GM23248 (cell line): Measurements from ENCODE around the gene CTDP1. TPM values are rescaled to one million over a fixed set of nuclear protein-coding genes. Genes with fewer than 3 reads are reported as not detected.
"Not testable (repeated sequence)": the region's sequence is repeated elsewhere in the genome, so short reads cannot be mapped to it uniquely, and the experiment has no call there.

Source experiments
- DNase-seq: peaks from one replicate; pipeline ENCODE4 v3.0.0-alpha.2; 2015
- H2AFZ ChIP-seq: fragments of 200-600 bp; sonication (generic); 2 replicates; pipeline ENCODE4 v1.6.1; 2016; ENCODE audit warnings: antibody characterized with exemption
- H3F3A ChIP-seq: fragments of 200-600 bp; sonication (generic); 2 replicates; pipeline ENCODE4 v1.6.1; 2016; ENCODE audit warnings: mild to moderate bottlenecking, antibody characterized with exemption, mixed run types; ENCODE audit not compliant: insufficient read depth
- H3K27ac ChIP-seq: fragments of 200-600 bp; sonication (generic); 2 replicates; pipeline ENCODE4 v1.5.1; 2016; ENCODE audit warnings: mild to moderate bottlenecking
- H3K27me3 ChIP-seq: fragments of 200-600 bp; sonication (generic); replicated peaks from 2 replicates; pipeline ENCODE4 v1.6.1; 2016; ENCODE audit warnings: mild to moderate bottlenecking; ENCODE audit not compliant: insufficient read depth
- H3K36me3 ChIP-seq: fragments of 200-600 bp; sonication (generic); 2 replicates; pipeline ENCODE4 v1.6.1; 2016; ENCODE audit warnings: low read depth, mild to moderate bottlenecking
- H3K4me1 ChIP-seq: fragments of 200-600 bp; sonication (generic); 2 replicates; pipeline ENCODE4 v1.6.1; 2016; ENCODE audit warnings: mild to moderate bottlenecking; ENCODE audit not compliant: insufficient read depth
- H3K4me2 ChIP-seq: fragments of 200-600 bp; sonication (generic); one replicate; pipeline ENCODE4 v1.6.1; 2016; ENCODE audit warnings: mild to moderate bottlenecking; ENCODE audit not compliant: unreplicated experiment
- H3K4me3 ChIP-seq: fragments of 200-600 bp; sonication (generic); 2 replicates; pipeline ENCODE4 v1.5.1; 2016; ENCODE audit warnings: mild to moderate bottlenecking
- H3K79me2 ChIP-seq: fragments of 200-600 bp; sonication (generic); 2 replicates; pipeline ENCODE4 v1.6.1; 2016; ENCODE audit warnings: mild to moderate bottlenecking; ENCODE audit not compliant: insufficient read depth
- H3K9ac ChIP-seq: fragments of 200-600 bp; sonication (generic); 2 replicates; pipeline ENCODE4 v1.6.1; 2016; ENCODE audit warnings: mild to moderate bottlenecking
- H3K9me2 ChIP-seq: fragments of 200-600 bp; sonication (generic); 2 replicates; pipeline ENCODE4 v1.6.1; 2016; ENCODE audit warnings: mixed run types, mild to moderate bottlenecking, moderate library complexity; ENCODE audit not compliant: insufficient read depth
- H3K9me3 ChIP-seq: fragments of 200-600 bp; sonication (generic); one replicate; pipeline ENCODE4 v1.6.1; 2017; ENCODE audit warnings: low read depth
- H4K20me1 ChIP-seq: fragments of 200-600 bp; sonication (generic); 2 replicates; pipeline ENCODE4 v1.6.0; 2016; ENCODE audit not compliant: insufficient read depth
- EZH2 ChIP-seq: fragments of 200-600 bp; sonication (generic); IDR thresholded peaks from 2 replicates; pipeline ENCODE4 v1.6.1; 2018; ENCODE audit warnings: antibody characterized with exemption, mild to moderate bottlenecking; ENCODE audit not compliant: insufficient read depth, poor library complexity, severe bottlenecking
- EZH2phosphoT487 ChIP-seq: fragments of 200-600 bp; sonication (generic); IDR thresholded peaks from 2 replicates; pipeline ENCODE4 v1.6.1; 2018; ENCODE audit warnings: antibody characterized with exemption, moderate library complexity, mild to moderate bottlenecking, low read depth; ENCODE audit not compliant: insufficient read depth
- WGBS, 2 experiments: methylation state at CpG; one replicate each; pipeline ENCODE4 v1.1.6; 2015 to 2017; ENCODE audit warnings: low lambda C conversion rate in 2 of 2, low coverage in 1 of 2; ENCODE audit errors: missing lambda C conversion rate in 2 of 2; 5-methylcytosine and 5-hydroxymethylcytosine counted together
- in situ Hi-C: fragments of 300-500 bp; cut with MboI; formaldehyde crosslinking; loops from 2 replicates; pipeline ENCODE4 v1.15.0; 2020
- polyA plus RNA-seq: library from polyadenylated mRNA; unstranded; fragments of >200 nt; fragmentation: Nextera tagmentation; extraction: Ambion mirVana; gene quantifications from 2 replicates; pipeline ENCODE4 v1.2.1, GENCODE V29; 2016
- total RNA-seq: library from RNA; depleted of rRNA; stranded (reverse); fragments of >200 nt; shearing (Covaris generic); gene quantifications from 2 replicates; pipeline ENCODE4 v1.2.3, GENCODE V29; 2014

CTDP1 gene
- total and polyA plus RNA-seq, 2 experiments from 2014 or later, result 6.7 to 26.0 TPM

DNA sequence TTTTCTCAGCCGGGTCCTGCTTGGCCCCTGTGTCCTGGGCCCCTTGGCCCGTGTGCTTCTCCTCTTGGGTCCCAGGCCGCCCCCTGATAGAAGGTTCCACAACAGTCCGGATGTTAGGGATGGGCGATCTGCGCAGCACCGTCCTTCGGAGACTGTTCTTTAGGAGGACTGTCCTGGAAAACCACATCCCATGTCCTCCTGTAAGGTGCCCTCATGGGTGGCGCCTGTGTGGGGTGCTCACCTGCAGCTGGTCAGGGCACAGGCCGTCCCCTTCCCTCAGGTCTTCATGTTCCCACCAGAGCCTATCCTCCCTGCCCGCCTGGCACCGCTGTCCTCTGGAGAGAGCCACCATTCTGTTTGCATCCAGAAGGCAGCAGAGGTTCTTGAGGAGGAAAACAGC, 50.0 kb downstream of the CTDP1 start:
- Histone ChIP-seq H3F3A (peaks cover 5% of the 10 kb centered on the region; the same call in 1 of the 2 replicates), H3K4me3 (no peak overlapping the region), H4K20me1 (no peaks in the 10 kb centered on the region), H3K9me3 (no peaks in the 10 kb centered on the region), H3K27ac (no peak overlapping the region), H3K27me3 (no peaks in the 10 kb centered on the region), H2AFZ (no peak overlapping the region), H3K9me2 (no peaks in the 10 kb centered on the region), H3K9ac (no peak overlapping the region), H3K36me3 (peaks cover 39% of the 10 kb centered on the region), H3K79me2 (peaks cover 39% of the 10 kb centered on the region), H3K4me2 (no peak overlapping the region), H3K4me1 (no peaks in the 10 kb centered on the region)
- 95 to 100% methylated on average over 12 of the region's 12 CpGs for WGBS, 2 experiments
- TF ChIP-seq EZH2phosphoT487, result no peak
- no peak for TF ChIP-seq EZH2
- no peak for DNase-seq
- in situ Hi-C loops, result no loop called here

DNA sequence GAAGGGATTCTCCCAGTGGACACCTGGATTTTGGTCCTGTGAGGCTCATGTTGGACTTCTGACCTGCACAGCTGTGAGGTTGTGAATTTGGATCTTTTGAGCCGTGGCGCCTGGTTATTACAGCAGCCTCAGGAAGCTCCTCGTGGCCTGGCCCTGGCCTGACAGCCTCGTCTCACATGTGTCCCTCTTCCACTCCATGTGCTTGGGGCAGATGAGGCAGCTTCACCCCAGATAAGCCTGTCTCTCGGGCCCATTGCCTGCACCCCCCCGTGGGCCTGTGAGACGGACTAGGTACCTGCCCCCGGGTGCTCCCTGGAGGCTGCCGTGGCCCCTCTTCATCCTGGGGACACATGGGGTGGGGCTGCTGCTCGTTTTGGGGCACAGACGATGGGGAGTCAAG, 51.2 kb downstream of the CTDP1 start:
- H3K27me3 ChIP-seq, result no peaks in the 10 kb centered on the region
- DNase-seq, result no peak
- H3K9me2 ChIP-seq, result no peaks in the 10 kb centered on the region
- TF ChIP-seq EZH2phosphoT487 (no peak), EZH2 (no peak)
- H3K79me2 ChIP-seq, result peaks cover 29% of the 10 kb centered on the region
- H2AFZ ChIP-seq, result no peak overlapping the region
- no peak overlapping the region for H3K4me2 ChIP-seq
- H3K9me3 ChIP-seq, result no peaks in the 10 kb centered on the region
- no peak overlapping the region for H3K9ac ChIP-seq
- 98% methylated on average over 10 to 11 of the region's 11 CpGs for WGBS, 2 experiments
- peaks cover 40% of the 10 kb centered on the region for H3K36me3 ChIP-seq
- H4K20me1 ChIP-seq, result no peaks in the 10 kb centered on the region
- H3F3A ChIP-seq, result peaks cover 5% of the 10 kb centered on the region; the same call in 1 of the 2 replicates
- no peak overlapping the region for H3K4me3 ChIP-seq
- in situ Hi-C loops, result no loop called here
- no peak overlapping the region for H3K27ac ChIP-seq
- no peaks in the 10 kb centered on the region for H3K4me1 ChIP-seq

DNA sequence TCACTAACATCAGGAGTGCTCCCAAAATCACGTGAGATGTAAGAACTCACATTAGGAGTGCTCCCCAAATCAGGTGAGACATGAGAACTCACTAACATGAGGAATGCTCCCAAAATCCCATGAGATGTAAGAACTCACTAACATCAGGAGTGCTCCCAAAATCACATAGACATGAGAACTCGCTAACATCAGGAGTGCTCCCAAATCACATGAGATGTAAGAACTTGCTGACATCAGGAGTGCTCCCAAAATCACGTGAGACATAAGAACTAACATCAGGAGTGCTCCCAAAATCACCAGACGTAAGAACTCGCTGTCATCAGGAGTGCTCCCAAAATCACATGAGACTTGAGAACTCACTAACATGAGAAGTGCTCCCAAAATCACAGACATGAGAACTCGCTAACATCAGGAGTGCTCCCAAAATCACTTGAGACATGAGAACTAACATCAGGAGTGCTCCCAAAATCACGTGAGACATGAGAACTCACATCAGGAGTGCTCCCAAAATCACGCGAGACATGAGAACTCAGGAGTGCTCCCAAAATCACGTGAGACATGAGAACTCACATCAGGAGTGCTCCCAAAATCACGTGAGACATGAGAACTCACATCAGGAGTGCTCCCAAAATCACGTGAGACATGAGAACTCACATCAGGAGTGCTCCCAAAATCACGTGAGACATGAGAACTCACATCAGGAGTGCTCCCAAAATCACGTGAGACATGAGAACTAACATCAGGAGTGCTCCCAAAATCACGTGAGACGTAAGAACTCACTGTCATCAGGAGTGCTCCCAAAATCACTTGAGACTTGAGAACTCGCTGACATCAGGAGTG, 52.5 kb downstream of the CTDP1 start:
- H3K9me3 ChIP-seq, H3K4me2 ChIP-seq, H4K20me1 ChIP-seq, in situ Hi-C loops, H3K9ac ChIP-seq, H3K4me3 ChIP-seq, H3K27me3 ChIP-seq, H3K9me2 ChIP-seq, H3K27ac ChIP-seq, H2AFZ ChIP-seq, H3K4me1 ChIP-seq, DNase-seq, H3F3A ChIP-seq: not testable (repeated sequence)
- peaks cover 40% of the 10 kb centered on the region for H3K36me3 ChIP-seq
- 97 to 98% methylated on average over 12 to 15 of the region's 17 CpGs for whole genome bisulfite sequencing, 2 experiments
- peaks cover 16% of the 10 kb centered on the region for H3K79me2 ChIP-seq

DNA sequence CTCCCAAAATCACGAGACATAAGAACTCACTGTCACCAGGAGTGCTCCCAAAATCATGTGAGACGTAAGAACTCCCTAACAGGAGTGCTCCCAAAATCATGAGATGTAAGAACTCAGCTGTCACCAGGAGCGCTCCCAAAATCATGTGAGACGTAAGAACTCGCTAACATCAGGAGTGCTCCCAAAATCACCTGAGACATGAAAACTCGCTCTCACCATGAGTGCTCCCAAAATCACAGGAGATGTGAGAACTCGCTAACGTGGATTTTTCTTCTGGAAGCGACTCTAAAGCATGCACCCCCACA, 53.1 kb downstream of the CTDP1 start:
- Histone ChIP-seq H4K20me1 (no peaks in the 10 kb centered on the region), H3K4me1 (no peaks in the 10 kb centered on the region), H3K9me3 (no peaks in the 10 kb centered on the region), H3K9ac (no peak overlapping the region), H3K9me2 (no peaks in the 10 kb centered on the region), H3K36me3 (peaks cover 40% of the 10 kb centered on the region), H3K4me3 (no peak overlapping the region), H3F3A (peaks cover 5% of the 10 kb centered on the region; the same call in 1 of the 2 replicates), H3K79me2 (peaks cover 13% of the 10 kb centered on the region), H3K4me2 (no peak overlapping the region), H3K27ac (no peak overlapping the region), H2AFZ (no peak overlapping the region), H3K27me3 (no peaks in the 10 kb centered on the region)
- no peak for DNase-seq
- WGBS, 2 experiments, result 98 to 100% methylated on average over 9 of the region's 9 CpGs
- TF ChIP-seq EZH2phosphoT487 (no peak), EZH2 (no peak)
- in situ Hi-C loops, result no loop called here

DNA sequence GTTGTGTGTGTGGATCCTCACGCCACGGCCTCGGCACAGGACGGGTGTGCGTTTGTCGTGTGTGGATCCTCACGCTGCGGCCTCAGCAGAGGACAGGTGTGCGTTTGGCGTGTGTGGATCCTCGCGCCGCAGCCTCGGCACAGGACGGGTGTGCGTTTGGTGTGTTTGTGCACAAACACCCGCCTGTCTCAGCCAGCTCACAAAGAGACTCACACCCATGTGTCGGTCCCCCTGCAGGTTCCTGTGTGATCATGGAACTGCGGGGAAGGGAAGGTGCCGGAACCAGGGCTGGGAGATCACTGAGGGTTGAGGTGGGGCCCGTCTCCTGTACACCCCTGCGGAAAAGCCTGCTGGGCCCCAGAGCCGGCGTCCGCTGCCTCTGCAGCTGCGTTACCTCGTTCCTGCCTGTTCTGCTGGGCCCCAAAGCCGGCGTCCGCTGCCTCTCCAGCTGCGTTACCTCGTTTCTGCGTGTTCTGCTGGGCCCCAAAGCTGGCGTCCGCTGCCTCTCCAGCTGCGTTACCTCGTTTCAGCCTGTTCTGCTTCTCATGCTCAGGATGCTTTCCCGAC, 53.6 kb downstream of the CTDP1 start:
- H3K4me2 ChIP-seq, result no peak overlapping the region
- H3K9me3 ChIP-seq, result no peaks in the 10 kb centered on the region
- no peak for TF ChIP-seq EZH2phosphoT487
- no peak for TF ChIP-seq EZH2
- H3K27ac ChIP-seq, result no peak overlapping the region
- 96 to 99% methylated on average over 24 to 37 of the region's 38 CpGs for WGBS, 2 experiments
- in situ Hi-C loops, result no loop called here
- H3K9ac ChIP-seq, result no peak overlapping the region
- DNase-seq, result no peak
- no peaks in the 10 kb centered on the region for H3K27me3 ChIP-seq
- H2AFZ ChIP-seq, result no peak overlapping the region
- no peaks in the 10 kb centered on the region for H4K20me1 ChIP-seq
- H3F3A ChIP-seq, result peaks cover 5% of the 10 kb centered on the region; the same call in 1 of the 2 replicates
- H3K36me3 ChIP-seq, result peaks cover 40% of the 10 kb centered on the region
- no peaks in the 10 kb centered on the region for H3K4me1 ChIP-seq
- H3K4me3 ChIP-seq, result no peak overlapping the region
- 0 out of 2 replicates have a peak, but pooled peaks cover 7% of the 10 kb centered on the region for H3K79me2 ChIP-seq
- H3K9me2 ChIP-seq, result no peaks in the 10 kb centered on the region
